G401.6 (cell line): Measurements from ENCODE around the gene SLC6A5.

ENCODE experiments used
- FAIRE-seq: peaks from 2 replicates; lab custom pipeline; 2012; peaks lifted over from hg19 to GRCh38; lab: Jason Lieb, UNC

SLC6A5 gene

GRCh38 chr11:20621679-20622078 is 22.3 kb downstream of the SLC6A5 start:
- FAIRE-seq: no peak

- FAIRE-seq: no peak
Observed at GRCh38 chr11:20623252-20623651, 23.8 kb downstream of the SLC6A5 start.

GRCh38 chr11:20626279-20626678 is 26.9 kb downstream of the SLC6A5 start:
- no peak for FAIRE-seq

GRCh38 chr11:20627026-20627425 is 27.6 kb downstream of the SLC6A5 start:
- FAIRE-seq: no peak

- FAIRE-seq: no peak
Observed at GRCh38 chr11:20627701-20628100, 28.3 kb downstream of the SLC6A5 start.

- FAIRE-seq: no peak
Observed at GRCh38 chr11:20631519-20632168, 32.2 kb downstream of the SLC6A5 start.

GRCh38 chr11:20632169-20632532 is 32.7 kb downstream of the SLC6A5 start:
- no peak for FAIRE-seq

- FAIRE-seq: no peak
Observed at GRCh38 chr11:20634044-20634443, 34.6 kb downstream of the SLC6A5 start.

GRCh38 chr11:20634781-20635180 is 35.4 kb downstream of the SLC6A5 start:
- no peak for FAIRE-seq

GRCh38 chr11:20638074-20638473 is 38.7 kb downstream of the SLC6A5 start:
- no peak for FAIRE-seq

GRCh38 chr11:20639688-20640087 is 40.3 kb downstream of the SLC6A5 start:
- FAIRE-seq: no peak

GRCh38 chr11:20640401-20640800 is 41.0 kb downstream of the SLC6A5 start:
- no peak for FAIRE-seq

- FAIRE-seq: no peak
Observed at GRCh38 chr11:20644360-20644759, 45.0 kb downstream of the SLC6A5 start.

GRCh38 chr11:20647976-20648565 is 48.7 kb downstream of the SLC6A5 start:
- peak; percentile 77 for FAIRE-seq

- no peak for FAIRE-seq
Observed at GRCh38 chr11:20652150-20652806, 52.9 kb downstream of the SLC6A5 start.

GRCh38 chr11:20654038-20654437 is 54.6 kb downstream of the SLC6A5 start:
- no peak for FAIRE-seq

- no peak for FAIRE-seq
Observed at GRCh38 chr11:20656901-20657300, 57.5 kb downstream of the SLC6A5 start.

- no peak for FAIRE-seq
Observed at GRCh38 chr11:20658135-20658534, 58.7 kb downstream of the SLC6A5 start.

GRCh38 chr11:20661445-20661844 is 62.0 kb downstream of the SLC6A5 start:
- FAIRE-seq: no peak

GRCh38 chr11:20661850-20662249 is 62.4 kb downstream of the SLC6A5 start:
- FAIRE-seq: no peak

GRCh38 chr11:20668131-20668809 is 68.9 kb downstream of the SLC6A5 start:
- FAIRE-seq: no peak

- no peak for FAIRE-seq
Observed at GRCh38 chr11:20668844-20669819, 69.7 kb downstream of the SLC6A5 start, which contains the start of gene NELL1. TSS of gene NELL1 (plus strand) at chr11:20669586.
